ENCODE results near the gene IGF2BP2. TPM values are rescaled to one million over a fixed set of nuclear protein-coding genes. Genes with fewer than 3 reads are reported as not detected.

Gene IGF2BP2
- polyA plus RNA-seq, 2 of the 4 experiments (the other 2 are of a cell fraction) = 2.2 to 6.1 TPM

DNA sequence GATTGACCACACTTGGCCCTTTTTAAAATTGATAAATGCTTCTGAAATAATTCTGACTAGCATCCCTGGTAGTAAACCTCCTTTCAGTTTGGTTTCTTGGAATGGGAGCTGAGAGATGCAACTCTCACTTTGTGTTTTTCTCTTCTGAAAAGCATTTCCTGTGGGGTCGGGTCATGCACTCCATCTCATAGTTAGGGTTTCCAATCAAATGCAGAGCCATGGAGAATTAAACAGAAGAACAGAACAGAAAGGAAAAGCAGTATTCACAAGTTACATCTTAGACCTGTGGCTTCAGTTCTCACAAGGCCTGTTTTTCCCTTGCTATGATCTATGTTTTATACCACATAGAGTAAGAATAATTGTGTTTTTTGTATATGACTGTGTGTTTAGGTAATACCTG is 199.1 kb downstream of the IGF2BP2 start (continued):
- TF ChIP-seq TP53 (CRISPR knock-in tag; IDR thresholded peaks at IDR 0.05) (no peak), EHMT2 (IDR thresholded peaks at IDR 0.05; ENCODE audit: low read depth) (no peak), PHF8 (IDR thresholded peaks at IDR 0.05; ENCODE audit: borderline replicate concordance, low read depth) (no peak), SMC3 (IDR thresholded peaks at IDR 0.05) (no peak), RNF2 (IDR thresholded peaks at IDR 0.05; ENCODE audit: borderline replicate concordance, low read depth) (no peak), CHD4 (IDR thresholded peaks at IDR 0.05; ENCODE audit: borderline replicate concordance) (no peak), HDAC2 (IDR thresholded peaks at IDR 0.05) (no peak)
- TF ChIP-seq, protein P1, sequence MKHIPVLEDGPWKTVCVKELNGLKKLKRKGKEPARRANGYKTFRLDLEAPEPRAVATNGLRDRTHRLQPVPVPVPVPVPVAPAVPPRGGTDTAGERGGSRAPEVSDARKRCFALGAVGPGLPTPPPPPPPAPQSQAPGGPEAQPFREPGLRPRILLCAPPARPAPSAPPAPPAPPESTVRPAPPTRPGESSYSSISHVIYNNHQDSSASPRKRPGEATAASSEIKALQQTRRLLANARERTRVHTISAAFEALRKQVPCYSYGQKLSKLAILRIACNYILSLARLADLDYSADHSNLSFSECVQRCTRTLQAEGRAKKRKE (CRISPR knock-in tag; IDR thresholded peaks at IDR 0.05; ENCODE audit: low read depth) = no peak

DNA sequence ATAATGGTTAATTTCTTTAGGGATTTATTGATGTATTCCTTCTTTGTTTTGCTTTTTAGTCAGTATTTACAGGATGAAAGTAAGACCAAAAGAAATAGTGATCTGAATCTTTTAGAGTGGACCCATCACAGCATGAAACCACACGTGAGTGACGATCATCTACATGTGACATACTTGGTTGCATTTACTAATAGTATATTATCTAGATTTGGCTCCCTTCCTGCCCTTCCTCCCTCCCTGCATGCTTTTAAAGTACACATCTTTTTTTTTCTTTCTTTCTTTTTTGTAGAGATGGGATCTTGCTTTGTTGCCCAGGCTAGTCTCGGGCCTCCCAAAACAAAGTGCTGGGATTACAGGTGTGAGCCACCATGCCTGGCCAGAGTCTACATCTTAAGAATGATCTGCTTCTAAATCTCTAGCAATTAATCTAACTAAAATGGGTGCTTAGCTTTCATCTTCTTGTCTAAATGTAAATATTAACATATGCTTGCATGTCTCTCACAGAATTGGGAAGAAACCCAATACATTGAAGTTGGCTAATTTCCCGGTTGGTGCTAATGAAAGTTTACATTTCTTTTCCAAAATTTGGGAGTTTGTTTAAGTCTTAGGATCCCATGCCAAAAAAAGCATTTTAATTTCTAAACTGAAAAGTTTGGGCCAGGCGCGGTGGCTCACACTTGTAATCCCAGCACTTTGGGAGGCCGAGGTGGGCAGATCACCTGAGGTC is 200.7 kb downstream of the IGF2BP2 start:
- ChIA-PET CTCF (interaction anchor here (0.6 kb wide), 1 partner anchor 26 kb away, joined by 3 read pairs; no protein-coding TSS in a partner anchor), POLR2A (no interaction called here)
- H3K9me3 ChIP-seq = no peaks in the 10 kb centered on the region
- no peak overlapping the region for H3K27ac ChIP-seq
- no peak for TF ChIP-seq ZSCAN20 (CRISPR knock-in tag; IDR thresholded peaks at IDR 0.05)
- no peak for TF ChIP-seq POLR2AphosphoS2 (conservative IDR thresholded peaks at IDR 0.05; ENCODE audit: low read length)
- no peak for TF ChIP-seq RAD21 (conservative IDR thresholded peaks at IDR 0.05 in 1 of 2, IDR thresholded peaks at IDR 0.05 in 1 of 2)
- no peak for TF ChIP-seq KDM1A (IDR thresholded peaks at IDR 0.05; ENCODE audit: low read depth)
- no peak for TF ChIP-seq ESRRA (IDR thresholded peaks at IDR 0.05; ENCODE audit: borderline replicate concordance, low read length)
- TF ChIP-seq CHD2 (IDR thresholded peaks at IDR 0.05; ENCODE audit: low read length, partially characterized antibody) = no peak
- no peak for TF ChIP-seq MYC (IDR thresholded peaks at IDR 0.05; ENCODE audit: borderline replicate concordance, low read length)
- no peak for TF ChIP-seq CBX8 (IDR thresholded peaks at IDR 0.05)
- no peak for TF ChIP-seq SREBF2 (IDR thresholded peaks at IDR 0.05)
- TF ChIP-seq RARB (CRISPR knock-in tag; IDR thresholded peaks at IDR 0.05) = no peak
- TF ChIP-seq POLR2A (IDR thresholded peaks at IDR 0.05; ENCODE audit: low read length) = no peak
- no peak for FAIRE-seq
- DNase-seq (ENCODE audit: low read depth in 1 of 2, low spot score in 1 of 2) = no peak
- 92% methylated on average over 7 of the region's 7 CpGs for WGBS (ENCODE audit: missing lambda C conversion rate)
- no peak overlapping the region for H3K4me2 ChIP-seq
- no peak for ATAC-seq
- no peak overlapping the region for H3K4me3 ChIP-seq
- H3K4me1 ChIP-seq = no peaks in the 10 kb centered on the region

DNA sequence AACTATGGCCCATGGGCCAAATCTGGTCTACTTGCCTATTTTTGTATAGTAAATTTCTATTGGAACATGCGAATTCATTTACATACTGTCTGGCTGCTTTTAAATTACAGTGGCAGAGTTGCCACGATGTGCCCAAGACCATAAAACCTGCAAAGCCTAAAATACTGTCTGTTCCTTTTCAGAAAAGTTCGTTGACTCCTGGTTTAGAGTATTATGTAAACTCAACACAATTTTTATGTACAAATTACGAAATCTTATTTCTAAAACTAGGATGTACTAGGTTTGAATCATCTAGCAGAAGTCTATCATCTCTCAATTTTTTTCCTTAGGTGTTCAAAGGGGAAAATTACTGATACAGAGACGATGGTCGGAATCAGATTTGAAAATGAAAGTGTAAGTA is 211.8 kb downstream of the IGF2BP2 start:
- ChIA-PET CTCF (no interaction called here), POLR2A (no interaction called here)
- H3K9me3 ChIP-seq = no peaks in the 10 kb centered on the region
- TF ChIP-seq, protein P2, sequence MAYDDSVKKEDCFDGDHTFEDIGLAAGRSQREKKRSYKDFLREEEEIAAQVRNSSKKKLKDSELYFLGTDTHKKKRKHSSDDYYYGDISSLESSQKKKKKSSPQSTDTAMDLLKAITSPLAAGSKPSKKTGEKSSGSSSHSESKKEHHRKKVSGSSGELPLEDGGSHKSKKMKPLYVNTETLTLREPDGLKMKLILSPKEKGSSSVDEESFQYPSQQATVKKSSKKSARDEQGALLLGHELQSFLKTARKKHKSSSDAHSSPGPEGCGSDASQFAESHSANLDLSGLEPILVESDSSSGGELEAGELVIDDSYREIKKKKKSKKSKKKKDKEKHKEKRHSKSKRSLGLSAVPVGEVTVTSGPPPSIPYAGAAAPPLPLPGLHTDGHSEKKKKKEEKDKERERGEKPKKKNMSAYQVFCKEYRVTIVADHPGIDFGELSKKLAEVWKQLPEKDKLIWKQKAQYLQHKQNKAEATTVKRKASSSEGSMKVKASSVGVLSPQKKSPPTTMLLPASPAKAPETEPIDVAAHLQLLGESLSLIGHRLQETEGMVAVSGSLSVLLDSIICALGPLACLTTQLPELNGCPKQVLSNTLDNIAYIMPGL (CRISPR knock-in tag; IDR thresholded peaks at IDR 0.05; ENCODE audit: borderline replicate concordance) = no peak
- TF ChIP-seq TFCP2L1 (CRISPR knock-in tag; IDR thresholded peaks at IDR 0.05) = no peak
- no peak for TF ChIP-seq BHLHE40 (IDR thresholded peaks at IDR 0.05; ENCODE audit: low read depth, low read length)
- TF ChIP-seq KDM5A (IDR thresholded peaks at IDR 0.05) = no peak
- no peak for TF ChIP-seq RCOR1 (IDR thresholded peaks at IDR 0.05; ENCODE audit: low read depth, low read length)
- no peak for TF ChIP-seq POLR2AphosphoS2 (conservative IDR thresholded peaks at IDR 0.05; ENCODE audit: low read length)
- no peak overlapping the region for H3K4me3 ChIP-seq
- ATAC-seq (no peak), DNase-seq (ENCODE audit: low read depth in 1 of 2, low spot score in 1 of 2) (no peak), FAIRE-seq (no peak)
- no peak overlapping the region for H3K27ac ChIP-seq
- H3K4me1 ChIP-seq = no peaks in the 10 kb centered on the region
- no peak overlapping the region for H3K4me2 ChIP-seq
- WGBS (ENCODE audit: missing lambda C conversion rate) = 68% methylated on average over 6 of the region's 6 CpGs

Data from A549 (cell line).